Omental fat pad (tissue), 4 donors: ENCODE data around the gene LSM3. TPM values are rescaled to one million over a fixed set of nuclear protein-coding genes. Genes with fewer than 3 reads are reported as not detected.

Experiments used
- ATAC-seq: fragments of 150-250 bp; one replicate; pipeline ENCODE4 v1.9.1; 2016; ENCODE audit warnings: mild to moderate bottlenecking, moderate library complexity; ENCODE audit not compliant: low FRiP score
- DNase-seq: peaks from one replicate; pipeline ENCODE4 v3.0.0-alpha.2; 2019; ENCODE audit warnings: low spot score
- total RNA-seq, 4 donors: library from RNA; depleted of rRNA; stranded (reverse); fragments of >200 nt; gene quantifications; one replicate each; pipeline ENCODE4 v1.1.0, GENCODE V29; 2016
- TF ChIP-seq, protein P1 (sequence below), 3 donors: fragments of 450-650 bp; IDR thresholded peaks; one replicate each; pipeline ENCODE4 v1.5.1; 2016 to 2017; ENCODE audit warnings: antibody characterized with exemption in 3 of 3, mild to moderate bottlenecking in 3 of 3, moderate library complexity in 2 of 3

LSM3 gene
- total RNA-seq, 4 donors from 2014 or later = 8.0 to 12.4 (median 10.9) TPM

DNA sequence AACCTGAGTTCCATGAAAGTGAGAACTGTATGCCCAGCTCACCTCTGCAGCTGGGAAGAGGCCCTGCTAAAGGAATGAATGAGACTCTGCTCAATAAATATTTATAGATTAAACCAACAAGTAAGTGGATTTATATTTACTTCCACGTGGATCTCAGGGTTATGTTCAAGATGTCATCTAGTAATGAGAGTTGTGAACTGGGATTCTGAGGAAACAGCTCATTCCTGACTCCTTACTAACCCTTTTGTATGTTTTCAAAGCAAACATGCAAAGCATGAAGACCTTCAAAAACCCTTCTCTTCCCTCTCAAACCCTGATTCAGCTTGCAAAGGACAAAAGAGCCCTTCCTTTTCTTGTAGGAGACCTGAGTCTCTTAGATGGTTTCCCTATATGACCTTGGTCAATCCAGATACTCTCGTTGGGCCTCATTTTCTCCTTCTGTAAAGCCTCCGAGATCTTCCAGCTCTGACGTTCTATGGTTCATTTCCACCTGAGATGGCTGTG lies 53.4 kb downstream of the LSM3 start:
- ATAC-seq (no peak), DNase-seq (no peak)
- TF ChIP-seq, protein P1, sequence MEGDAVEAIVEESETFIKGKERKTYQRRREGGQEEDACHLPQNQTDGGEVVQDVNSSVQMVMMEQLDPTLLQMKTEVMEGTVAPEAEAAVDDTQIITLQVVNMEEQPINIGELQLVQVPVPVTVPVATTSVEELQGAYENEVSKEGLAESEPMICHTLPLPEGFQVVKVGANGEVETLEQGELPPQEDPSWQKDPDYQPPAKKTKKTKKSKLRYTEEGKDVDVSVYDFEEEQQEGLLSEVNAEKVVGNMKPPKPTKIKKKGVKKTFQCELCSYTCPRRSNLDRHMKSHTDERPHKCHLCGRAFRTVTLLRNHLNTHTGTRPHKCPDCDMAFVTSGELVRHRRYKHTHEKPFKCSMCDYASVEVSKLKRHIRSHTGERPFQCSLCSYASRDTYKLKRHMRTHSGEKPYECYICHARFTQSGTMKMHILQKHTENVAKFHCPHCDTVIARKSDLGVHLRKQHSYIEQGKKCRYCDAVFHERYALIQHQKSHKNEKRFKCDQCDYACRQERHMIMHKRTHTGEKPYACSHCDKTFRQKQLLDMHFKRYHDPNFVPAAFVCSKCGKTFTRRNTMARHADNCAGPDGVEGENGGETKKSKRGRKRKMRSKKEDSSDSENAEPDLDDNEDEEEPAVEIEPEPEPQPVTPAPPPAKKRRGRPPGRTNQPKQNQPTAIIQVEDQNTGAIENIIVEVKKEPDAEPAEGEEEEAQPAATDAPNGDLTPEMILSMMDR (IDR thresholded peaks at IDR 0.05) = no peak

DNA sequence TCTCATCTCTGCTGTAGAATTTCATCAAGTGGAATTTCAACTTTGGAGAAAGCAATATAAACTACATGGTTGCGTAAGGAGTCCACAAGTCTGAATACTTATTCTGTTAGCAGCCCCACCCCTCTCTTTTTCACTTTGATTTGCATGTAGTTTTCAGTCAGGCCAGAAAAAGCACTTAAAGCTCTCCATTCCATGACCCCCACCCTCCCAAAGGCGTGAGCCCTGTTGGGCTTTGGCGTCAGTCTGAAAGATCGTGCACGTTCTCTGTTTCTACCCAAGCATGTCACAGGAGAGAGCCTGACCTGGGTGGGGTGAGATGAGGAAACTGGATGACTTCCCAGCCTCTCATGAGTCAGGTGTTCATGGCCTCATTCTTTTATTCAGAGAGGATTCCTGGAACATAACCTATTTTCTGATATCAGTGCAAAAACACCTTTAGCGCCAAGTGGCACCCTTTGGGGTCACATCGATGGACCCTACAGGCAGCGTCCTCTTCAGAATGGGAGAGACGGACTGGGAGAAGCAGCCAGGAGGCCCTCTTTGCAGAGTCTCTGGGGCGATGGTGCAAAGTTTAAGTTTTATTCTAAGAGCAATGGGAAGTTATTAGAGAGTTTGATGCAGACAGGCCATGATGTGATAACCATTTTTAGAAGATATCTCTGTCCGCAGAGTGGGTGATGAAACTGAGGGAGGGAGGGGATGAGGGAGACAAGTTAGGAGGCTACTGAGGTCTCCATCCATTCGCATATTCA lies 55.8 kb downstream of the LSM3 start:
- DNase-seq (no peak), ATAC-seq (peak; percentile 95)
- TF ChIP-seq, protein P1 (IDR thresholded peaks at IDR 0.05) = no peak

DNA sequence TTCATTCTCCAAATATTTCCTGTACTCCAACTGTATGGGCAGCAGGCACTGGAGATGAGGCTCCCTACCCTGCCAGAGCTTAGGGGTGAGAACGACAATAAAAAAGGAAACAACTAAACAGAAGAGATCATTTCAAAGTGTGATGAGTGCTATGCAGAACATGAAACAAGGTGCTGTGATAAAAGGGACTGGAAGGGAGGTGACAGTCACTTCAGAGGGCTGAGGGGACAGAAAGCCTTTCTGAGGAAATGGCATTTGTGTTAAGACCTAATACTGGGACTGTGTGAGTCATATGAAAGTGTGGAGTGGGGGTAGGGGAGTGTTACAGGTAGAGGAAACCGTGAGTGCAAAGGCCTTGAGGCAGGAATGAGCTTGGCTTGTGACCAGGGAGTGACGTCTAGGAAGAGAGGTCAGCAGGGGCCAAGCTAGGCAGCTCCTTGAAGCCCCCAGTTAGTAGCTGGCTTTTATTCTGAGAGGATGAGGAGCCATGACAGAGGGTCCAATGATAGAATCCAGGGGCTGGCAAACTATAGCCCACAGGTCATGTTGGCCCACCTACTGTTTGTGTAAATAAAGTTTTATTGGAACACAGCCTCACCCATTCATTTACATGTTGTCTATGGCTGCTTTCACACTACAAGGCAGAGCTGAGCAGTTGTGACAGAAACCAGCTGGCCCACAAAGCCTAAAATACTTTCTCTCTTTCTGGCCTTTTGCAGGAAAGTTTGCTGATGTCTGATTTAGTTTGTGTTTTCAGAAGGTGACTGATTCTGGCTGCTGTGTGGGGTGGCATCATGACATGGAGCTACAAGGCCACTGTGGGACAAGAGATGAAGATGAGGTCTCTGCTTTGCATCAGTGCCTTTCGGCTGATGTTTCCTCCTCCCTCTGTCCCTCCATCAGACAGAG lies 56.6 kb downstream of the LSM3 start:
- no peak for ATAC-seq
- DNase-seq = no peak
- TF ChIP-seq, protein P1 (IDR thresholded peaks at IDR 0.05) = no peak

DNA sequence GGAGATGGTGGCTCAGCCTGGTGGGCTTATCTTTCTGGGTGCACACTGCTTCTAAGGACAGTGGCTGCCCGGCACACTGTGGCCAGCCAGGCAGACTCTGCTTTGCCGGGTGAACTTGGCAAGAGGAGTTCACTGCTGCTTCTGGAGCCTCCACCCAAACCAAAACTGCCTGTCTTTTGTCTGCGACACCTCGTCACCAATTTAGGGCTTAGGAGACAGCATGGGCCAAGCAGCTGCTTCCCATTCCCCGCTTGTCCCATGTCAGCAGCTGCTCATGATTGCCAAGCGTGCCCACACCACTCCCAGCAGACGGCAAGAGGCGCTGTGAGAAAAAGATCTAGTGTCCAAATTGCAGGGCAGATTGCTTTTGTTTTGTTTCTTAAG lies 57.3 kb downstream of the LSM3 start:
- ATAC-seq (no peak), DNase-seq (no peak)
- TF ChIP-seq, protein P1 (IDR thresholded peaks at IDR 0.05) = no peak

DNA sequence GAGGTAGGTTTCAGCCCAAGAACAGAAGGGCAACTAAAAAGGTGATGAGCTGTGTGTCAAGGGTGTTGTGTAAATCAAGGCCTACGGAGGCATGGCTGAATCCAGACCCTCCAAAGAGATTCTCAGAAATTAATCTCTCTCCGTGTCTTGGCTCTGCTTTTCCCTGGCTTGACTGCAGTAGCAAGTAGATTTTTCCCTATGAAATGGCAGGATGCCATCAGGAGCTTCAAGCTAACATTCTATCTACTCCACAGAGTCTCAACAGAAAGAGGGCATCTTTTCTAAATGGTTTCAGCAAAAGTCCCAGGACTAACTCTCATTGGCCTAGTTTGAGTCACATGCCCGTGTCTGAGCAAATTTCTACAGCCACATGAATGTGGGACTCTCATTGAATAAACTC lies 58.3 kb downstream of the LSM3 start:
- no peak for DNase-seq
- no peak for ATAC-seq
- TF ChIP-seq, protein P1 (IDR thresholded peaks at IDR 0.05) = no peak

DNA sequence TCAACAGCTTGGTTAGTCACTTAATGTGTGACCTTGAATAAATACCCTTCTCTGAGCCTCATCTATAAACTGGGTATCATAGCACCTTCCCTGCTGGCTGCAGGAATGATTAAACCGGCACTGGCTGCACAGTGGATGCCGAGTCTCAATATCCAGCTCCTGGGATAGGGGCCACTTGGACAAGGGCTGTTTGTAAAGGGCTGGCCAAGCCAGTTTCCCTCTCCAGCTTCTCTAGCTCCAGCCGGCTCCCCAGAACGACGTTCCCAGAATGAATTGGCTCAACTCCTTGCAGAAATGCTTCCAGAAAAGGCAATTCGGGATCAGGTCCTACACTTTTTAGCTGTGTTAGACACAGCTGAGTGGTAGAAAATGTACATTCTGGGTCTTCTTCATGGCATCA lies 58.8 kb downstream of the LSM3 start:
- DNase-seq (no peak), ATAC-seq (no peak)
- TF ChIP-seq, protein P1 (IDR thresholded peaks at IDR 0.05) = no peak
